Erythroblast (primary cell): ENCODE data around the gene PKN1.

Source experiments
- GATA1 ChIP-seq: IDR thresholded peaks from 2 replicates; pipeline ENCODE4 v1.6.1; 2011; ENCODE audit warnings: low read depth, mild to moderate bottlenecking, control low read depth, low read length, moderate library complexity
- POLR2A ChIP-seq: IDR thresholded peaks from 2 replicates; pipeline ENCODE4 v1.6.1; 2011; ENCODE audit warnings: mild to moderate bottlenecking, low read length

- TF ChIP-seq POLR2A (no peak), GATA1 (no peak)
Observed at GRCh38 chr19:14411938-14412245, 21.2 kb upstream of the PKN1 start.
